WTC11 (cell line): ENCODE measurements around the gene HDGFL2. TPM values are rescaled to one million over a fixed set of nuclear protein-coding genes. Genes with fewer than 3 reads are reported as not detected.

Experiments
- ATAC-seq: fragments of 200-7000 bp; cut with Tn5 transposase; 2 replicates; pipeline ENCODE4 v1.10.0; 2021; ENCODE audit warnings: mild to moderate bottlenecking, moderate library complexity
- CTCF ChIA-PET: fragments of 300-600 bp; sonication (Branson Sonifier 250); formaldehyde crosslinking; loops from one replicate; lab custom pipeline; 2021; ENCODE audit warnings: antibody characterized with exemption; lab: Charles Lee
- POLR2A ChIA-PET: fragments of 350-600 bp; sonication (Branson Sonifier 250); formaldehyde crosslinking; loops from one replicate; lab custom pipeline; 2021; ENCODE audit warnings: antibody characterized with exemption; lab: Charles Lee
- DNase-seq: peaks from one replicate; pipeline ENCODE4 v3.0.0; 2021; ENCODE audit warnings: low spot score
- H3K27ac Mint-ChIP-seq: 2 replicates; pipeline ENCODE4 v1.8.0; 2021; ENCODE audit warnings: mixed read lengths
- H3K27me3 Mint-ChIP-seq: 2 replicates; pipeline ENCODE4 v1.8.0; 2021; ENCODE audit warnings: low read depth, mild to moderate bottlenecking, moderate library complexity, mixed read lengths
- H3K36me3 Mint-ChIP-seq: 2 replicates; pipeline ENCODE4 v1.8.0; 2021; ENCODE audit warnings: mixed read lengths
- H3K4me1 Mint-ChIP-seq: 2 replicates; pipeline ENCODE4 v1.8.0; 2022; ENCODE audit warnings: mixed read lengths
- H3K4me3 Mint-ChIP-seq: 2 replicates; pipeline ENCODE4 v1.8.0; 2021; ENCODE audit warnings: mild to moderate bottlenecking, moderate library complexity, mixed read lengths
- H3K9me3 Mint-ChIP-seq: 2 replicates; pipeline ENCODE4 v1.8.0; 2021; ENCODE audit warnings: mixed read lengths
- CREM ChIP-seq: sonication (generic); formaldehyde crosslinking; IDR thresholded peaks from 2 replicates; pipeline ENCODE4 v1.8.1; 2022; ENCODE audit warnings: mild to moderate bottlenecking, missing genetic modification reagents, moderate library complexity
- ELF4 ChIP-seq: sonication (generic); formaldehyde crosslinking; IDR thresholded peaks from 2 replicates; pipeline ENCODE4 v1.8.1; 2022; ENCODE audit warnings: low read depth, mild to moderate bottlenecking, moderate library complexity, missing genetic modification reagents
- FOXP1 ChIP-seq: sonication (generic); formaldehyde crosslinking; IDR thresholded peaks from 2 replicates; pipeline ENCODE4 v1.8.0; 2022; ENCODE audit warnings: missing genetic modification reagents, mild to moderate bottlenecking, moderate library complexity, borderline replicate concordance
- HMGA2 ChIP-seq: fragments of 250-450 bp; sonication (Bioruptor Pico); IDR thresholded peaks from 2 replicates; pipeline ENCODE4 v1.4.0; 2021; ENCODE audit warnings: mild to moderate bottlenecking, moderate library complexity
- JUN ChIP-seq: sonication (generic); formaldehyde crosslinking; IDR thresholded peaks from 2 replicates; pipeline ENCODE4 v1.8.0; 2023; ENCODE audit warnings: mild to moderate bottlenecking, missing genetic modification reagents
- MYBL2 ChIP-seq: sonication (generic); formaldehyde crosslinking; IDR thresholded peaks from 2 replicates; pipeline ENCODE4 v1.8.1; 2023; ENCODE audit warnings: mild to moderate bottlenecking, moderate library complexity, missing genetic modification reagents
- NFYB ChIP-seq: sonication (generic); formaldehyde crosslinking; conservative IDR thresholded peaks from 2 replicates; pipeline ENCODE4 v1.8.0; 2022; ENCODE audit warnings: low read depth, missing genetic modification reagents
- OVOL2 ChIP-seq: fragments of 250-450 bp; sonication (Bioruptor Pico); IDR thresholded peaks from 2 replicates; pipeline ENCODE4 v1.9.0; 2021; ENCODE audit warnings: mild to moderate bottlenecking, borderline replicate concordance
- PRRX2 ChIP-seq: fragments of 250-450 bp; sonication (Bioruptor Pico); IDR thresholded peaks from 2 replicates; pipeline ENCODE4 v1.8.0; 2021; ENCODE audit warnings: mild to moderate bottlenecking
- SOX15 ChIP-seq: fragments of 250-450 bp; sonication (Bioruptor Pico); IDR thresholded peaks from 2 replicates; pipeline ENCODE4 v1.9.0; 2021; ENCODE audit warnings: mild to moderate bottlenecking
- SP1 ChIP-seq: sonication (generic); formaldehyde crosslinking; conservative IDR thresholded peaks from 2 replicates; pipeline ENCODE4 v1.8.1; 2022; ENCODE audit warnings: missing genetic modification reagents
- TEAD1 ChIP-seq: sonication (generic); formaldehyde crosslinking; IDR thresholded peaks from 2 replicates; pipeline ENCODE4 v1.8.0; 2022; ENCODE audit warnings: mild to moderate bottlenecking, missing genetic modification reagents
- ZBTB21 ChIP-seq: sonication (generic); formaldehyde crosslinking; IDR thresholded peaks from 2 replicates; pipeline ENCODE4 v1.8.1; 2023; ENCODE audit warnings: mild to moderate bottlenecking, missing genetic modification reagents, borderline replicate concordance
- ZNF396 ChIP-seq: fragments of 250-450 bp; sonication (Bioruptor Pico); IDR thresholded peaks from 2 replicates; pipeline ENCODE4 v1.8.0; 2021; ENCODE audit warnings: mild to moderate bottlenecking, moderate library complexity, borderline replicate concordance
- total RNA-seq: library from RNA; stranded (reverse); gene quantifications from 3 replicates; pipeline ENCODE4 v1.2.3, GENCODE V29; 2021
- TF ChIP-seq, protein P1 (sequence below): sonication (generic); formaldehyde crosslinking; IDR thresholded peaks from 2 replicates; pipeline ENCODE4 v1.8.0; 2023; ENCODE audit warnings: mild to moderate bottlenecking, missing genetic modification reagents
- TF ChIP-seq, protein P2 (sequence below): sonication (generic); formaldehyde crosslinking; IDR thresholded peaks from 2 replicates; pipeline ENCODE4 v1.8.0; 2022; ENCODE audit warnings: mild to moderate bottlenecking, missing genetic modification reagents
- TF ChIP-seq, protein P3 (sequence below): sonication (generic); formaldehyde crosslinking; IDR thresholded peaks from 2 replicates; pipeline ENCODE4 v1.8.1; 2023; ENCODE audit warnings: mild to moderate bottlenecking, missing genetic modification reagents, borderline replicate concordance
- TF ChIP-seq, protein P4 (sequence below): fragments of 250-450 bp; sonication (Bioruptor Pico); IDR thresholded peaks from 2 replicates; pipeline ENCODE4 v1.9.0; 2021; ENCODE audit warnings: moderate library complexity, mild to moderate bottlenecking, inconsistent platforms, borderline replicate concordance
- TF ChIP-seq, protein P5 (sequence below): fragments of 200-600 bp; IDR thresholded peaks from 2 replicates; pipeline ENCODE4 v1.8.0; 2022; ENCODE audit warnings: antibody characterized with exemption

The HDGFL2 gene
- total RNA-seq, 1 experiment from 2014 or later = 115 TPM

DNA sequence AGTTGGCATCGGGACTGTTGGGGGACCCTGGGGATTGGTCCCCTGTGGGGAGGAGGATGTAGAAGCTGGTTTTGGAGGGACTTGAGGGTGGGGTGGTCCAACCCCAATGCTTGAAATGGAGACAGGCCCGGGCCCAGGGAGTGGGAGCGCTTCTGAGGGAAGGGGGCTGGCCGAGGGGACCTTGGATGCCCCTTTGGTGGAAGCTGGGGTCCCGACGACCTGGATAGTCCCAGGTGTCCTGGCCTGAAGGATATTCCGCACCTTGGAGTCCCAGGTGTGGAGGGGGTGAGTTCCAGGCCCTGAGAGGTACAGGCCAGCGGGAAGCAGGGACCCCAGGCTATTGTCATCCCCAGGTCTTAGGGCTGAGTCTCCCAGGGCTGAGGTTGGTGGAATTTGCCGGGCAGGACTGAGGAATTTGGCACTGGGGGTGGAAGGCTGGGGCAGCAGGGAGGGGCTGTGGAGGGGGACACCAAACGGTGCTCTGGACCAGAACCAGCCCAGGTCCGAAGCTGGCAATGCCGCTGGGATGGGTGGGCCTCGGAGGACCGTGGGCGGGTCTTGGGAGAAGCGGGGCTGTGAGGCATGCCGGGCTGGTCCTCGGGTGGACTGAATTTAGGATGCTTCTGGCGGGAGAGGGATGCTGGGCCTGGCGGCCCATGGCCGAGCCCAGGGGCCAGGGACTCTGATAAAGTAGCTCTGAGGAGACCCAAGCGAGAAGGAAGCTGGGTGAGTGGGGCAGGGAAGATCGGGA lies 1.8 kb downstream of the HDGFL2 start:
- no peak for ATAC-seq
- Mint-ChIP-seq H3K27ac (peak overlapping the region; percentile 95), H3K9me3 (no peaks in the 10 kb centered on the region; the same call in 1 of the 2 replicates), H3K27me3 (no peaks in the 10 kb centered on the region), H3K36me3 (peaks cover 18% of the 10 kb centered on the region), H3K4me3 (peak overlapping the region; percentile 85), H3K4me1 (peaks cover 10% of the 10 kb centered on the region)
- DNase-seq = no peak
- ChIA-PET CTCF (interaction anchor here (0.5 to 6.3 kb wide), 18 partner anchors 8 to 336 kb away, joined by 3 to 79 read pairs (median 4); partner anchors contain the start of gene SH3GL1), POLR2A (interaction anchor here (0.6 to 1.2 kb wide), 3 partner anchors 17 to 110 kb away, joined by 3 read pairs; partner anchors contain the start of gene UBXN6)
- TF ChIP-seq PRRX2 (CRISPR knock-in tag) (no peak), ZBTB21 (no peak), ELF4 (CRISPR knock-in tag) (no peak), MYBL2 (CRISPR knock-in tag) (no peak), SOX15 (CRISPR knock-in tag) (no peak), TEAD1 (0 out of 2 replicates have a peak, but pooled peaks have one; percentile 1), JUN (no peak)

DNA sequence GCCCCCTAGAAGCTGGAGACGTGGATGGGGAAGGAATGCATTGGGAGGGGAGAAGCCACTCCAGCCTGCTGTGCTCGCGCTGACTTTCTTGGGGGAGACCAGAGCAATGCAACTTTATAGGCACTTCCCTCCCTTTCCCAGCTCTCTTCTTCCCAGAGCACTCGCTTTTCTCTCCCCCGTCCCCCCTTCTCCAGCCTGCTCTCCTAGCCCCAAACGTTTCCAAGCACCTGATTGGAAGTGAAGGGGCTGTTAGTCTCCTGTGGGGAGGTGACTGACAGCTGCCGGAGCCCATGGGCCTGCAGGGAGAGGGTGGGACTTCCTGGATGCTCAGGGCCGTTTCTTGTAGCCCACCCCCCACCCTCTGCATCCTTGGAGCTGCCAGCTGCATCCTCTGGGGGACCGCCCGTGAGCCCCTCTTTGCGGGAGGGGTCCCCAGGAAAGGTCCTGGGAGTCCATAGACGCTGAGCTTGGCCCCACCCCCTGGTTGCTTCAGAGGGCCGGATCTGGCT lies 2.5 kb downstream of the HDGFL2 start:
- peak overlapping the region; percentile 95 for H3K27ac Mint-ChIP-seq
- TF ChIP-seq ZNF396 (CRISPR knock-in tag) (no peak), SP1 (CRISPR knock-in tag) (peak; percentile 42; the same call in 1 of the 2 replicates), NFYB (CRISPR knock-in tag) (peak; percentile 92), HMGA2 (CRISPR knock-in tag) (no peak), TEAD1 (0 out of 2 replicates have a peak, but pooled peaks have one; percentile 8)
- TF ChIP-seq, protein P1, sequence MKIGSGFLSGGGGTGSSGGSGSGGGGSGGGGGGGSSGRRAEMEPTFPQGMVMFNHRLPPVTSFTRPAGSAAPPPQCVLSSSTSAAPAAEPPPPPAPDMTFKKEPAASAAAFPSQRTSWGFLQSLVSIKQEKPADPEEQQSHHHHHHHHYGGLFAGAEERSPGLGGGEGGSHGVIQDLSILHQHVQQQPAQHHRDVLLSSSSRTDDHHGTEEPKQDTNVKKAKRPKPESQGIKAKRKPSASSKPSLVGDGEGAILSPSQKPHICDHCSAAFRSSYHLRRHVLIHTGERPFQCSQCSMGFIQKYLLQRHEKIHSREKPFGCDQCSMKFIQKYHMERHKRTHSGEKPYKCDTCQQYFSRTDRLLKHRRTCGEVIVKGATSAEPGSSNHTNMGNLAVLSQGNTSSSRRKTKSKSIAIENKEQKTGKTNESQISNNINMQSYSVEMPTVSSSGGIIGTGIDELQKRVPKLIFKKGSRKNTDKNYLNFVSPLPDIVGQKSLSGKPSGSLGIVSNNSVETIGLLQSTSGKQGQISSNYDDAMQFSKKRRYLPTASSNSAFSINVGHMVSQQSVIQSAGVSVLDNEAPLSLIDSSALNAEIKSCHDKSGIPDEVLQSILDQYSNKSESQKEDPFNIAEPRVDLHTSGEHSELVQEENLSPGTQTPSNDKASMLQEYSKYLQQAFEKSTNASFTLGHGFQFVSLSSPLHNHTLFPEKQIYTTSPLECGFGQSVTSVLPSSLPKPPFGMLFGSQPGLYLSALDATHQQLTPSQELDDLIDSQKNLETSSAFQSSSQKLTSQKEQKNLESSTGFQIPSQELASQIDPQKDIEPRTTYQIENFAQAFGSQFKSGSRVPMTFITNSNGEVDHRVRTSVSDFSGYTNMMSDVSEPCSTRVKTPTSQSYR = 0 out of 2 replicates have a peak, but pooled peaks have one; percentile 8
- TF ChIP-seq, protein P2, sequence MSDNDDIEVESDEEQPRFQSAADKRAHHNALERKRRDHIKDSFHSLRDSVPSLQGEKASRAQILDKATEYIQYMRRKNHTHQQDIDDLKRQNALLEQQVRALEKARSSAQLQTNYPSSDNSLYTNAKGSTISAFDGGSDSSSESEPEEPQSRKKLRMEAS (CRISPR knock-in tag) = 0 out of 2 replicates have a peak, but pooled peaks have one; percentile 11
- ATAC-seq = peak; percentile 54
- DNase-seq = peak; percentile 83
- H3K9me3 Mint-ChIP-seq = no peaks in the 10 kb centered on the region; the same call in 1 of the 2 replicates
- CTCF ChIA-PET = interaction anchor here (0.5 to 6.3 kb wide), 19 partner anchors 15 to 650 kb away, joined by 3 to 79 read pairs (median 4); partner anchors contain the start of gene SH3GL1
- H3K4me3 Mint-ChIP-seq = peak overlapping the region; percentile 85
- peaks cover 10% of the 10 kb centered on the region for H3K4me1 Mint-ChIP-seq
- peaks cover 18% of the 10 kb centered on the region for H3K36me3 Mint-ChIP-seq
- no peaks in the 10 kb centered on the region for H3K27me3 Mint-ChIP-seq
- POLR2A ChIA-PET = interaction anchor here (0.5 to 1.2 kb wide), 5 partner anchors 10 to 373 kb away, joined by 3 to 4 read pairs (median 3); partner anchors contain the start of gene UBXN6

DNA sequence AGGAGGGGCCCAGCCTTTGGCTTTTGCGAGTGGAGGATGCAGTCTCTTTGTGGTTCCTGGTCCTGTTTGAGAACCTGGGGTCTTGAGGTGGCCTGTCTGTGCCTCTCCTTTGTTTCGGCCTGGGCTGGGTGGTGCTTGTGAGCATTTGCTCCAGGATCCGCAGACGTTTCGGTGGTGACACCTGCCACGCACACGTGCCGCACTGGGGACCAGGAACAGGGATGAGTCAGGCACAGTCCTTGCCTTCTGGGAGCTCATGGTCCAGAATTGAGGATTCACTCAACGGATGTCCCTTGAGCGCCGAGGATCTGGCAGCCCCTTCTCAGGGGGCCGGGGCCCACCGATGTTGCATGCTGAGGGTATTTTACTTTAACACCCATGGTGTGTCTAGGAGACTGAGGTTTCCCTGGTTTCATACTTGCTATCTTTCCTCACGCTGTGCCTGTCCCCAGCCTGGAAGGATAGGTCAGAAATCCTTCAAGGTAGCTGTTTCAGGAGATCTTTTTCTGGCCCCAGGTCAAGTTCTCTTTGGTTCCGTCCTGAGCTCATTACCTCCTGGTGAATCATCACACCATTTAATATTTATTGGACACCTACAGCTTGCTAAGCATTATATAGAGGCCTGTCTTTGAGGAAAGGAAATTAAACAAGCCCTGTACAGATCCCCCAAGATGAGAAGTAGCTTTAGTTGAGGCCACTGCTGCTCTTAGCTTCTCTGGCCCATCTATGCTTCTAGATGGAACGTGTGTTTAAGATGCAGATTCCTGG lies 5.1 kb downstream of the HDGFL2 start:
- CTCF ChIA-PET = no interaction called here
- TF ChIP-seq MYBL2 (CRISPR knock-in tag) = no peak
- TF ChIP-seq OVOL2 (CRISPR knock-in tag) = no peak
- TF ChIP-seq JUN = no peak
- TF ChIP-seq CREM (CRISPR knock-in tag) = no peak
- no peak for TF ChIP-seq ZBTB21
- TF ChIP-seq, protein P3, sequence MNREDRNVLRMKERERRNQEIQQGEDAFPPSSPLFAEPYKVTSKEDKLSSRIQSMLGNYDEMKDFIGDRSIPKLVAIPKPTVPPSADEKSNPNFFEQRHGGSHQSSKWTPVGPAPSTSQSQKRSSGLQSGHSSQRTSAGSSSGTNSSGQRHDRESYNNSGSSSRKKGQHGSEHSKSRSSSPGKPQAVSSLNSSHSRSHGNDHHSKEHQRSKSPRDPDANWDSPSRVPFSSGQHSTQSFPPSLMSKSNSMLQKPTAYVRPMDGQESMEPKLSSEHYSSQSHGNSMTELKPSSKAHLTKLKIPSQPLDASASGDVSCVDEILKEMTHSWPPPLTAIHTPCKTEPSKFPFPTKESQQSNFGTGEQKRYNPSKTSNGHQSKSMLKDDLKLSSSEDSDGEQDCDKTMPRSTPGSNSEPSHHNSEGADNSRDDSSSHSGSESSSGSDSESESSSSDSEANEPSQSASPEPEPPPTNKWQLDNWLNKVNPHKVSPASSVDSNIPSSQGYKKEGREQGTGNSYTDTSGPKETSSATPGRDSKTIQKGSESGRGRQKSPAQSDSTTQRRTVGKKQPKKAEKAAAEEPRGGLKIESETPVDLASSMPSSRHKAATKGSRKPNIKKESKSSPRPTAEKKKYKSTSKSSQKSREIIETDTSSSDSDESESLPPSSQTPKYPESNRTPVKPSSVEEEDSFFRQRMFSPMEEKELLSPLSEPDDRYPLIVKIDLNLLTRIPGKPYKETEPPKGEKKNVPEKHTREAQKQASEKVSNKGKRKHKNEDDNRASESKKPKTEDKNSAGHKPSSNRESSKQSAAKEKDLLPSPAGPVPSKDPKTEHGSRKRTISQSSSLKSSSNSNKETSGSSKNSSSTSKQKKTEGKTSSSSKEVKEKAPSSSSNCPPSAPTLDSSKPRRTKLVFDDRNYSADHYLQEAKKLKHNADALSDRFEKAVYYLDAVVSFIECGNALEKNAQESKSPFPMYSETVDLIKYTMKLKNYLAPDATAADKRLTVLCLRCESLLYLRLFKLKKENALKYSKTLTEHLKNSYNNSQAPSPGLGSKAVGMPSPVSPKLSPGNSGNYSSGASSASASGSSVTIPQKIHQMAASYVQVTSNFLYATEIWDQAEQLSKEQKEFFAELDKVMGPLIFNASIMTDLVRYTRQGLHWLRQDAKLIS = no peak
- TF ChIP-seq, protein P4, sequence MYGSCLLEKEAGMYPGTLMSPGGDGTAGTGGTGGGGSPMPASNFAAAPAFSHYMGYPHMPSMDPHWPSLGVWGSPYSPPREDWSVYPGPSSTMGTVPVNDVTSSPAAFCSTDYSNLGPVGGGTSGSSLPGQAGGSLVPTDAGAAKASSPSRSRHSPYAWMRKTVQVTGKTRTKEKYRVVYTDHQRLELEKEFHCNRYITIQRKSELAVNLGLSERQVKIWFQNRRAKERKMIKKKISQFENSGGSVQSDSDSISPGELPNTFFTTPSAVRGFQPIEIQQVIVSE (CRISPR knock-in tag) = no peak
- TF ChIP-seq TEAD1 = no peak
- TF ChIP-seq, protein P5, sequence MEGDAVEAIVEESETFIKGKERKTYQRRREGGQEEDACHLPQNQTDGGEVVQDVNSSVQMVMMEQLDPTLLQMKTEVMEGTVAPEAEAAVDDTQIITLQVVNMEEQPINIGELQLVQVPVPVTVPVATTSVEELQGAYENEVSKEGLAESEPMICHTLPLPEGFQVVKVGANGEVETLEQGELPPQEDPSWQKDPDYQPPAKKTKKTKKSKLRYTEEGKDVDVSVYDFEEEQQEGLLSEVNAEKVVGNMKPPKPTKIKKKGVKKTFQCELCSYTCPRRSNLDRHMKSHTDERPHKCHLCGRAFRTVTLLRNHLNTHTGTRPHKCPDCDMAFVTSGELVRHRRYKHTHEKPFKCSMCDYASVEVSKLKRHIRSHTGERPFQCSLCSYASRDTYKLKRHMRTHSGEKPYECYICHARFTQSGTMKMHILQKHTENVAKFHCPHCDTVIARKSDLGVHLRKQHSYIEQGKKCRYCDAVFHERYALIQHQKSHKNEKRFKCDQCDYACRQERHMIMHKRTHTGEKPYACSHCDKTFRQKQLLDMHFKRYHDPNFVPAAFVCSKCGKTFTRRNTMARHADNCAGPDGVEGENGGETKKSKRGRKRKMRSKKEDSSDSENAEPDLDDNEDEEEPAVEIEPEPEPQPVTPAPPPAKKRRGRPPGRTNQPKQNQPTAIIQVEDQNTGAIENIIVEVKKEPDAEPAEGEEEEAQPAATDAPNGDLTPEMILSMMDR = no peak
- no peak for TF ChIP-seq FOXP1
- POLR2A ChIA-PET = no interaction called here
- ATAC-seq = no peak
- H3K4me3 Mint-ChIP-seq = no peak overlapping the region
- peaks cover 10% of the 10 kb centered on the region for H3K4me1 Mint-ChIP-seq
- no peaks in the 10 kb centered on the region for H3K9me3 Mint-ChIP-seq
- peaks cover 23% of the 10 kb centered on the region for H3K36me3 Mint-ChIP-seq
- H3K27ac Mint-ChIP-seq = no peak overlapping the region
- no peak for DNase-seq
- H3K27me3 Mint-ChIP-seq = no peaks in the 10 kb centered on the region
